ENCODE data around the gene ITGB7.

DNA sequence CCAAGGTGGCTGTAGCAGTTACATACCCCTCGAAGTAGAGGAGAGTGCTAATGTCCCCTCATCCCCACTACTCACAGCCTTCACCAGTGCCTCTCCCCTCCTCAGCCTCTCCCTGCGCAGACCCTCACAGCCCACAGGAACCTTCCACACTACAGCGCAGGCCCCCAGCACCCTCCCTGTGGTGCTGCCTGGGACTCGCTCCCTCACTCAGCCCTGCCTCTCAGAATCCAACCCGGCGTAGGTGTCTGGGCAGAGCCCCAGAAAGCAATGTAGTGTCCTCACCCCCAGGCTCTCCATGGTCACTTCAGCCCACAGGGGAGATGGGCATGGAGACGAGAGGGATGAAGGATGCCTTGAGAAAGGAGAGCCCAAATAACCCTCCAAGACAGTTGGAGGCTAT, 37.4 kb downstream of the ITGB7 start:
- TF ChIP-seq POLR2A (IDR thresholded peaks at IDR 0.05) = no peak
- TF ChIP-seq, protein P1, sequence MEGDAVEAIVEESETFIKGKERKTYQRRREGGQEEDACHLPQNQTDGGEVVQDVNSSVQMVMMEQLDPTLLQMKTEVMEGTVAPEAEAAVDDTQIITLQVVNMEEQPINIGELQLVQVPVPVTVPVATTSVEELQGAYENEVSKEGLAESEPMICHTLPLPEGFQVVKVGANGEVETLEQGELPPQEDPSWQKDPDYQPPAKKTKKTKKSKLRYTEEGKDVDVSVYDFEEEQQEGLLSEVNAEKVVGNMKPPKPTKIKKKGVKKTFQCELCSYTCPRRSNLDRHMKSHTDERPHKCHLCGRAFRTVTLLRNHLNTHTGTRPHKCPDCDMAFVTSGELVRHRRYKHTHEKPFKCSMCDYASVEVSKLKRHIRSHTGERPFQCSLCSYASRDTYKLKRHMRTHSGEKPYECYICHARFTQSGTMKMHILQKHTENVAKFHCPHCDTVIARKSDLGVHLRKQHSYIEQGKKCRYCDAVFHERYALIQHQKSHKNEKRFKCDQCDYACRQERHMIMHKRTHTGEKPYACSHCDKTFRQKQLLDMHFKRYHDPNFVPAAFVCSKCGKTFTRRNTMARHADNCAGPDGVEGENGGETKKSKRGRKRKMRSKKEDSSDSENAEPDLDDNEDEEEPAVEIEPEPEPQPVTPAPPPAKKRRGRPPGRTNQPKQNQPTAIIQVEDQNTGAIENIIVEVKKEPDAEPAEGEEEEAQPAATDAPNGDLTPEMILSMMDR (IDR thresholded peaks at IDR 0.05) = no peak

Data from right lobe of liver (tissue), 4 donors.